SK-MEL-5 (cell line): ENCODE results near the gene MXRA7. TPM values are rescaled to one million over a fixed set of nuclear protein-coding genes. Genes with fewer than 3 reads are reported as not detected.

Source experiments
- small RNA-seq, 2 experiments: library from RNA; depleted of rRNA; stranded (forward); fragments of <200 nt; gene quantifications; one replicate each; pipeline ENCODE3, GENCODE V24; 2014
- total RNA-seq: library from RNA; depleted of rRNA; stranded (reverse); fragments of >200 nt; shearing (Covaris generic); gene quantifications from 2 replicates; pipeline ENCODE4 v1.2.3, GENCODE V29; 2014; rRNA removed

The MXRA7 gene
- total RNA-seq, 1 experiment from 2014 or later: 197 TPM

Small RNA genes lying within 50 kb of the gene (small RNA-seq; reads per million reads assigned to genes)
- gene AC005837.3: 0 reads per million in 2 experiments
- gene RF02271: 0 reads per million in 2 experiments
- gene RNU6-227P: 0 reads per million in 2 experiments
- 0 reads per million in 2 experiments for gene RNU6-97P
- 0 to 0.24 reads per million in 2 experiments for gene RNY4P36

Other genes starting within 250 kb of the MXRA7 start
- gene AANAT, start 243.4 kb downstream of the MXRA7 start, total RNA-seq: not detected in 2 replicates
- gene RHBDF2, start 209.5 kb downstream of the MXRA7 start, total RNA-seq: 25.0 and 28.6 TPM in 2 replicates
- gene CYGB, start 173.3 kb downstream of the MXRA7 start, total RNA-seq: 122 TPM in 2 replicates
- 15.8 and 18.8 TPM in 2 replicates for gene PRCD, start 170.9 kb downstream of the MXRA7 start, total RNA-seq
- 77.4 and 96.3 TPM in 2 replicates for gene ST6GALNAC2, start 125.1 kb downstream of the MXRA7 start, total RNA-seq
- gene ST6GALNAC1, start 67.2 kb downstream of the MXRA7 start, total RNA-seq: 0.79 and 1.7 TPM in 2 replicates
- gene JMJD6, start 15.6 kb upstream of the MXRA7 start, total RNA-seq: 46.1 and 48.7 TPM in 2 replicates
- gene METTL23, start 15.9 kb upstream of the MXRA7 start, total RNA-seq: 180 and 183 TPM in 2 replicates
- 173 and 184 TPM in 2 replicates for gene SRSF2, start 26.4 kb upstream of the MXRA7 start, total RNA-seq
- 41.4 and 42.3 TPM in 2 replicates for gene MFSD11, start 27.2 kb upstream of the MXRA7 start, total RNA-seq
- 54.8 and 54.9 TPM in 2 replicates for gene MGAT5B, start 157.4 kb upstream of the MXRA7 start, total RNA-seq